ENCODE results near the gene FUT9.
"Not testable (repeated sequence)": the region's sequence is repeated elsewhere in the genome, so short reads cannot be mapped to it uniquely, and the experiment has no call there.

The FUT9 gene

GRCh38 chr6:96194675-96195074 lies 178.9 kb downstream of the FUT9 start:
- no peak for DNase-seq

DNA sequence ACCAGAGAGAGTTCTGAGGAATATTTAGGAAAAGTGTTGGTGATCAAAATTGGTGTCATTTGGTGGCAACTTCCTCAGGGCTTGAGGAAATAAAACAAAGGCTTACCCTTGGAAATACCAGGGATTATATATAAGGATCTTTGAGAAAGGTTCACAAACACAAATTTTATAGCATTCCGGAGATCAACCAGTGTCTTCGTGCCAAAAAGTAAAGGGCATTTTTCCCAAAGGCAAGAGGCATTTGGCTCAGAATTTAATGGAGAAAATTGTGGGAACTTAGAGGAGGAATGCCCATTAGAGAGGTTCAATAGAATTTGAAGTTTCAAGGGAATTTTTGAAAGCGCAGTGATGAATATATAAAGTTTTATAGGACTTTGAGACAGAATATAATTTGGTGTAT lies 179.5 kb downstream of the FUT9 start:
- no peak for DNase-seq

DNA sequence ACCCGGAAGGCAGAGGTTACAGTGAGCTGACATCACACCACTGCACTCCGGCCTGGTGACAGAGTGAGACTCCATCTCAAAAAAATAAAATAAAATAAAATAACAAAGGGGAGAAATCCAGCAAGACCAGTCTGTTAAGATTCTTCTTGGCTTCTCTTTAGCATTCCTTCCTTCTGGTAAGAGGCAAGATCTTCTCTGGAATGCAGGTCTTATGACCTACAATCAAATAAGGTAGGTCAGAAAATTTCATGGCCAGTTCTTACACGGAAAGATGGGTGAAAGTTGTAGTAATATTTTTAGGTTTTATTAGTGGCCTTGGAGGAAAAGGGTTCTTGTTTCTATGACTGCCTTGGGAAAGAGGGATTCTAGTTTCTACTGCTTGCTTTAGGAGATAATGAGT lies 180.9 kb downstream of the FUT9 start:
- DNase-seq = no peak

DNA sequence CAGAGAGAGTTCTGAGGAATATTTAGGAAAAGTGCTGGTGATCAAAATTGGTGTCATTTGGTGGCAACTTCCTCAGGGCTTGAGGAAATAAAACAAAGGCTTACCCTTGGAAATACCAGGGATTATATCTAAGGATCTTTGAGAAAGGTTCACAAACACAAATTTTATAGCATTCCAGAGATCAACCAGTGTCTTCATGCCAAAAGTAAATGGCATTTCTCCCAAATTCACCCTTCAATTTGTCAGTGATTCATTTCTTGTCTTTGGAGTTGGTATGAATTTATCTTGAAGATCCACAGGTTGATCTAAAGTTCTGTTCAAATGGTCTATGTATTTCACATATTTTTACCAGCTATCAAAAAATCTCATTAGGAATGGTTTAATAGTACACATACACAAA lies 181.5 kb downstream of the FUT9 start:
- DNase-seq = no peak

DNA sequence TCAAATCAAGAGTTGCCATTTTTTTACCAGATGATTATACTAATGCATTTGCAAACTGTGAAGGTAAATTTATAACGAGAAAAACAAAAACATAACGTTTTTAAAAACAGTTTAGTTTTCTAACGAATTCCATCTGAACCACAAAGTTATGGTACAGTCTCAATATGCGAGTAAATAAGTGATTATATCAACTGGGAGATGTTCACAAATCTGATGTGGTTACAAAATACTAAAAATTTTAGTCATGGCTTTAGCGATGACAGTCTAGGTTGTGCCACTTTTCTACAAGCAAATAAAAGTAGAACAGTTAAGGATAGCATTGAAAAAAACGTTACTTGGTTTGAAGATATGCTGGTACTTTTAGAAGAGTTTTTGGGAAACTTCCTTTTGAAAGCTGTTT lies 186.8 kb downstream of the FUT9 start:
- no peak for DNase-seq

GRCh38 chr6:96211341-96211740 lies 195.6 kb downstream of the FUT9 start:
- no peak for DNase-seq

- no peak for DNase-seq
Observed at GRCh38 chr6:96212066-96212465, 196.3 kb downstream of the FUT9 start.

DNA sequence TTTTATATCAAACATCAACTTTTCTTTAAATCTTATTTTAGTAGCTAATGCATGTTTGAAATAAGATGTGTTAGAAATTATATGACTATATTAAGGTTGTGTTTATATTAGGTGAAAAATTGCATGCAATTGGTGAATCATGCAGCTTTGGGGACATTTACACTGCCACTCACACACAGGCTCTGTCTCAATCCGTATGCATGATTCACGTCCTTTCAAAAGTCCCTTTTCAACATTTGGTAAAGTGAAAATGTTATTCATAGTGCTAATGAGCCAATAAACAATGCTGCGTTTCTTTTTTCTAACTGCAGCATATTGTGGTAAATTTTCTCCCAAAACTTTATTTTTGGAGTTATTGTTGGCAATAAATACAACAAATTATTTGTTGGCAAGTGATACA lies 198.0 kb downstream of the FUT9 start:
- no peak for DNase-seq

DNA sequence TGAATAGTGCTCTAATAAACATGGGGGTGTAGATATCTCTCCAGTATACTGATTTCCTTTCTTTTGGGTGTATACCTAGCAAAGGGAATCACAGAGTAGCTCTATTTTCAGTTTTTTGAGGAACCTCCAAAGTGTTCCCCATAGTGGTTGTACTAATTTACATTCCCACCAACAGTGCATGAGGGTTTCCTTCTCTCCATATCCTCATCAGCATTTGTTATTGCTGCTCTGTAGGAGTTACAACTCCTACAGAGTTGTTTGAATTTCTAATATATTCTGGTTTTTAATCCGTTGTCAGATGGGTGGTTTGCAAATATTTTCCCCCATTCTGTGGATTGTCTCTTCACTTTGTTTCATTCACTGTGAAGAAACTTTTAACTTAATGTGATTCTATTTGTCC lies 207.9 kb downstream of the FUT9 start:
- no peak for DNase-seq

DNA sequence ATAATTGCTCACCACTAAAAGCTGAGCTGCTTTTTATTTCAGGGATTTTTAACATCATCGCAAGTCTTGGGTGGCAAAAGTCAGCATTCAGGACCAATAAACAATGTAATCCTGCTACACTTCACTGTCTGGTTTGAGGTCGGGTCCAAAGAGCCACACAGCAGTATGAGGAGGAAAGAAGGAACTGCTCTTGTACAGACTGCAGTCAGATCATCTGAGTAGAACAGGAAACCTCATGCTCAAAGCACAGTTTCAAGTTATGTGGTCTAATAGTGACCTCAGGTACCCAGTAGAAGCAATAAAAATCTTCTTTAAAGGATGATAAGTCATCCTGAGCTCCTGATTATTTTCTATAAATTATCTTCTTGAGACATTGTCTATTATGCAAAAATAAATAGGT lies 211.4 kb downstream of the FUT9 start:
- DNase-seq = no peak

DNA sequence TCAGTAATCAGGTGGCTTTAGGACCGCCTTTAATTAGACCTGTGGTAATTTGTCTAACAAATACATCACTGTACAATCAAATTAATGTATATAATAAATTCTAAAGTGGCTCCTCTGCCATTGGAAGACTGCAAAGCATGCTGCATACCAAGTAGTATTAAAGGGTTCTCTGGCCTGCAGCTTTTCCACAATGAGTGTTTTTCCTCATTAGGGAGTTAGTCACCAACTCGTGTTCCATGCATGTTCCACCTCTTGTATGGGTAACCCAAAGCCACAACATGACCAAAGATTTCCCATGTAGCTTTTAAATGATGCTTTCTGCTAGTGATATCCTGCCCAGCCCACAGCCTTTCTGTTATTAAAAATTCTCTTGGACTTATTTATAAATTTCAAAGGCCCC lies 218.7 kb downstream of the FUT9 start:
- DNase-seq = no peak

GRCh38 chr6:96235927-96236326 lies 220.2 kb downstream of the FUT9 start:
- DNase-seq = no peak

- DNase-seq = no peak
Observed at GRCh38 chr6:96236471-96236870, 220.7 kb downstream of the FUT9 start.

DNA sequence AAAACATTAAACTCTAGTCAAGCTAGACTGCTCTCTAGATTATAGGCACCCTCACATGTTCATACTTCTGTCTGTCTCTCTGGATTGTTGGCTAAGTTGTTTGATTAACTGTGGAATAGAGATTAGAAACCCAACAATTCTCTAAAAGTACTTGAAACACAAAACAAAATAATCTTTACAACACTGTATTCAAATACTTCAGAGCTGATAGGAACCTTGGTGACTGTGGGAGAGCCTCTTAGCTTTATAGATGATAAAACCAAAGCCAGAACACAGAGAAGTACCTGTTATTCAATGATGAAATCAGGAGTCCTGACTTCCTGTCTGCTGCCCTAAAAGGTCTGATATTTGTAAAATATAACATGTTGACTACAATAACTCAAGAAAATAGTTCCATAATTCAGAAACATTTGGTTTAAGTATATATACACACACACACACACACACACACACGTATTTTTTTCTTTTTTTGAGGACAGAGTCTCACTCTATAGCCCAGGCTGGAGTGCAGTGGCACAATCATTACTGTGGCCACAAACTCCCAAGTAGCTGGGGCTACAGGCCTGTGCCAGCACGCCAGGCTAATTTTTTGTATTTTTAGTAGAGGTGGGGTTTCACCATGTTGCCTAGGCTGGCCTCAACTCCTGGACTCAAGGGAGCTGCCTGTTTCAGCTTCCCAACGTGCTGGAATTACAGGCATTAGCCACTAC lies 222.0 kb downstream of the FUT9 start:
- DNase-seq = no peak

GRCh38 chr6:96246563-96246962 lies 230.8 kb downstream of the FUT9 start:
- DNase-seq = no peak

GRCh38 chr6:96249755-96250154 lies 234.0 kb downstream of the FUT9 start:
- DNase-seq = no peak

- DNase-seq = no peak
Observed at GRCh38 chr6:96257751-96258150, 242.0 kb downstream of the FUT9 start.

DNA sequence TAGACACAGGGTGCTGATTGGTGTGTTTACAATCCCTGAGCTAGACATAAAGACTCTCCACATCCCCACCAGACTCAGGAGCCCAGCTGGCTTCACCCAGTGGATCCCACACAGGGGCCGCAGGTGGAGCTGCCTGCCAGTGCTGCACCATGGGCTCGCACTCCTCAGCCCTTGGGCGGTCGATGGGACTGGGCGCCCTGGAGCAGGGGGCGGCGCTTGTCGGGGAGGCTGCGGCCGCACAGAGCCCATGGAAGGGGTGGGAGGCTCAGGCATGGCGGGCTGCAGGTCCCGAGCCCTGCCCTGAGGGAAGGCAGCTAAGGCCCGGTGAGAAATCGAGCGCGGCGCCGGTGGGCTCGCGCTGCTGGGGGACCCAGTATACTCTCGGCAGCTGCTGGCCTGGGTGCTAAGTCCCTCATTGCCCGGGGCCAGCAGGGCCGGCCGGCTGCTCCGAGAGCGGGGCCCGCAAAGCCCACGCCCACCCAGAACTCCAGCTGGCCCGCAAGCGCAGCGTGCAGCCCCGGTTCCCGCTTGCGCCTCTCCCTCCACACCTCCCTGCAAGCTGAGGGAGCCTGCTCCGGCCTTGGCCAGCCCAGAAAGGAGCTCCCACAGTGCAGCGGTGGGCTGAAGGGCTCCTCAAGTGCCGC lies 245.1 kb downstream of the FUT9 start:
- DNase-seq = not testable (repeated sequence)

All from activated CD4-positive, alpha-beta T cell treated with anti-CD3 and anti-CD28 coated beads, Interleukin-2, amount 50 U/mL, for 1 hour (primary cell).